Spleen (tissue), 11 donors: Measurements from ENCODE around the gene MECP2. TPM values are rescaled to one million over a fixed set of nuclear protein-coding genes. Genes with fewer than 3 reads are reported as not detected.

Source experiments
- DNase-seq: peaks from one replicate; pipeline ENCODE4 v3.0.0-alpha.2; 2020
- H3K27ac ChIP-seq, 8 donors: fragments of 200-600 bp; sonication (generic) in 7 of 8; 1 replicate in 4 of 8; 2 replicates in 4 of 8; pipeline versions ENCODE4 v1.5.0 to v1.8.0; 2016 to 2021; ENCODE audit warnings: inconsistent platforms in 4 of 8, mild to moderate bottlenecking in 4 of 8, moderate library complexity in 1 of 8
- H3K27me3 ChIP-seq, 7 donors: fragments of 200-600 bp; sonication (generic) in 6 of 7; replicated peaks in 1 of 7; 1 replicate in 4 of 7; 2 replicates in 3 of 7; pipeline versions ENCODE4 v1.5.0 to v1.8.0; 2016 to 2021; ENCODE audit warnings: inconsistent platforms in 3 of 7, mild to moderate bottlenecking in 1 of 7
- H3K36me3 ChIP-seq, 6 donors: fragments of 200-600 bp; sonication (generic) in 5 of 6; 1 replicate in 4 of 6; 2 replicates in 2 of 6; pipeline versions ENCODE4 v1.5.0 to v1.8.0; 2016 to 2021; ENCODE audit warnings: inconsistent platforms in 2 of 6
- H3K4me1 ChIP-seq, 6 donors: fragments of 200-600 bp; sonication (generic) in 5 of 6; 1 replicate in 3 of 6; 2 replicates in 3 of 6; pipeline versions ENCODE4 v1.5.0 to v1.8.0; 2016 to 2021; ENCODE audit warnings: inconsistent platforms in 3 of 6
- H3K4me3 ChIP-seq, 8 donors: fragments of 200-600 bp; sonication (generic) in 7 of 8; 1 replicate in 4 of 8; 2 replicates in 4 of 8; pipeline versions ENCODE4 v1.5.0 to v1.8.0; 2016 to 2021; ENCODE audit warnings: inconsistent platforms in 4 of 8, mild to moderate bottlenecking in 4 of 8, moderate library complexity in 2 of 8
- H3K9me3 ChIP-seq, 8 donors: fragments of 200-600 bp; sonication (generic) in 7 of 8; 1 replicate in 4 of 8; 2 replicates in 4 of 8; pipeline versions ENCODE4 v1.5.0 to v1.8.0; 2016 to 2021; ENCODE audit warnings: inconsistent platforms in 4 of 8
- CTCF ChIP-seq, 11 experiments: fragments of 200-600 bp in 7 of 11; fragments of 450-650 bp in 4 of 11; sonication (generic) in 4 of 11; IDR thresholded peaks in 8 of 11; conservative IDR thresholded peaks in 3 of 11; 1 replicate in 7 of 11; 2 replicates in 4 of 11; pipeline versions ENCODE4 v1.4.0 to v1.8.0; 2016 to 2021; ENCODE audit warnings: antibody characterized with exemption in 11 of 11, inconsistent platforms in 4 of 11, mild to moderate bottlenecking in 1 of 11
- POLR2A ChIP-seq, 3 donors: fragments of 450-650 bp; IDR thresholded peaks; one replicate each; pipeline ENCODE4 v1.5.1; 2017; ENCODE audit warnings: antibody characterized with exemption in 3 of 3, mild to moderate bottlenecking in 1 of 3
- POLR2AphosphoS5 ChIP-seq, 3 donors: sonication (generic); formaldehyde crosslinking; IDR thresholded peaks; one replicate each; pipeline ENCODE4 v1.5.1; 2017; ENCODE audit warnings: antibody characterized with exemption in 3 of 3
- WGBS, 5 donors: extraction: QIAGEN DNeasy Blood & Tissue Kit in 3 of 5; methylation state at CpG; one replicate each; pipeline versions ENCODE4 v1.1.5 to v1.1.7; 2013 to 2018; 5-methylcytosine and 5-hydroxymethylcytosine counted together
- intact Hi-C: fragments of 100-400 bp; cut with DNase I; formaldehyde crosslinking; loops from one replicate; pipeline ENCODE4 v1.15.0; 2023; ENCODE audit warnings: low total_unique reads
- polyA plus RNA-seq, 3 donors: library from polyadenylated mRNA; stranded (reverse); fragments of 200-250 nt; gene quantifications; one replicate each; pipeline ENCODE4 v1.2.1, GENCODE V29; 2013
- total RNA-seq, 7 donors: library from RNA; depleted of rRNA in 3 of 7; stranded (reverse); fragments of >200 nt in 3 of 7; fragmentation: NEBNext Ultra II Directional in 4 of 7; extraction: Animal tissue kit (Norgen Biotek cat#: 25700) in 4 of 7; gene quantifications; one replicate each; pipeline versions ENCODE4 v1.1.0 to v1.2.1, GENCODE V29; 2016 to 2021
- donor health status: healthy with polysubstance abuse.
- donor health status: DM: no; HTN: no; CAD: no; lungs with moderate emphysema.
- donor health status: DM: no; HTN: no; CAD: no.
- donor health status: Bipolar disorder and iron deficiency.
- donor health status: healthy.
- donor health status: DM: no; HTN: no; CAD: no.
- donor health status: DM: yes; HTN: yes; CAD: no.

The MECP2 gene
- total and polyA plus RNA-seq, 10 donors, result 15.2 to 104 (median 71.5) TPM

- H3K4me3 ChIP-seq, result no peak overlapping the region
- TF ChIP-seq POLR2A (IDR thresholded peaks at IDR 0.05) (no peak), CTCF (IDR thresholded peaks at IDR 0.05 in 8 of 11, conservative IDR thresholded peaks at IDR 0.05 in 3 of 11) (no peak), POLR2AphosphoS5 (IDR thresholded peaks at IDR 0.05) (peak in 1 of 3 donors; percentile 10)
- no peaks in the 10 kb centered on the region for H3K9me3 ChIP-seq
- H3K27ac ChIP-seq, result no peak overlapping the region
- H3K27me3 ChIP-seq, result no peaks in the 10 kb centered on the region
- peaks cover 0 to 75% (median 23%) of the 10 kb centered on the region in 6 donors for H3K36me3 ChIP-seq
- WGBS, 5 donors, result 79 to 96% (median 85%) methylated on average over 6 of the region's 6 CpGs
- peak; percentile 51 for DNase-seq
- peaks cover 0 to 15% (median 6%) of the 10 kb centered on the region in 6 donors for H3K4me1 ChIP-seq
- intact Hi-C loops, result no loop called here
Observed at GRCh38 chrX:154027022-154027402, 70.5 kb downstream of the MECP2 start.

- Histone ChIP-seq H3K27ac (peak overlapping the region in 1 of 8 donors; percentile 58), H3K9me3 (no peaks in the 10 kb centered on the region), H3K4me3 (no peak overlapping the region), H3K4me1 (peaks cover 0 to 18% (median 8%) of the 10 kb centered on the region in 6 donors), H3K36me3 (peaks cover 0 to 69% (median 17%) of the 10 kb centered on the region in 6 donors), H3K27me3 (no peaks in the 10 kb centered on the region)
- no peak for TF ChIP-seq CTCF (IDR thresholded peaks at IDR 0.05 in 8 of 11, conservative IDR thresholded peaks at IDR 0.05 in 3 of 11)
- DNase-seq, result no peak
- WGBS, 5 donors, result 87 to 95% (median 94%) methylated on average over 15 to 21 of the region's 21 CpGs
- intact Hi-C loops, result no loop called here
Observed at GRCh38 chrX:154026136-154027021, 71.1 kb downstream of the MECP2 start.

- no peak for TF ChIP-seq POLR2A (IDR thresholded peaks at IDR 0.05)
- peak in 2 of 3 donors; percentile 7 to 52 for TF ChIP-seq POLR2AphosphoS5 (IDR thresholded peaks at IDR 0.05)
- H3K27me3 ChIP-seq, result no peaks in the 10 kb centered on the region
- no peaks in the 10 kb centered on the region for H3K9me3 ChIP-seq
- 32 to 58% (median 56%) methylated on average over 6 to 8 of the region's 8 CpGs; no CpG with 5 or more reads in 1 of the 5 donors for WGBS, 5 donors
- peak overlapping the region in 5 of 8 donors; percentile 13 to 58 (median 27) for H3K27ac ChIP-seq
- intact Hi-C loops, result no loop called here
- DNase-seq, result no peak
- H3K36me3 ChIP-seq, result peaks cover 0 to 57% (median 9%) of the 10 kb centered on the region in 6 donors
- no peak overlapping the region for H3K4me3 ChIP-seq
- peaks cover 0 to 30% (median 18%) of the 10 kb centered on the region in 6 donors for H3K4me1 ChIP-seq
Observed at GRCh38 chrX:154025230-154025629, 72.3 kb downstream of the MECP2 start.

- H3K36me3 ChIP-seq, result peaks cover 0 to 48% (median 2%) of the 10 kb centered on the region in 6 donors
- no peak for DNase-seq
- no peaks in the 10 kb centered on the region for H3K27me3 ChIP-seq
- H3K4me1 ChIP-seq, result peaks cover 0 to 29% (median 18%) of the 10 kb centered on the region in 6 donors
- TF ChIP-seq POLR2AphosphoS5 (IDR thresholded peaks at IDR 0.05) (no peak), POLR2A (IDR thresholded peaks at IDR 0.05) (no peak), CTCF (IDR thresholded peaks at IDR 0.05 in 8 of 11, conservative IDR thresholded peaks at IDR 0.05 in 3 of 11) (no peak)
- H3K4me3 ChIP-seq, result no peak overlapping the region
- WGBS, 5 donors, result 81 to 96% (median 87%) methylated on average over 5 to 15 of the region's 15 CpGs
- intact Hi-C loops, result no loop called here
- no peaks in the 10 kb centered on the region for H3K9me3 ChIP-seq
- H3K27ac ChIP-seq, result peak overlapping the region in 1 of 8 donors; percentile 58
Observed at GRCh38 chrX:154024271-154024670, 73.2 kb downstream of the MECP2 start.
